Hematopoietic multipotent progenitor cell treated with erythropoietin and hydrocortisone succinate and interleukin-3 and kit ligand, for 15 days (in vitro differentiated cells): ENCODE data around the gene KCNK13.
"Not testable (repeated sequence)": the region's sequence is repeated elsewhere in the genome, so short reads cannot be mapped to it uniquely, and the experiment has no call there.

ENCODE experiments used
- DNase-seq: peaks from one replicate; pipeline ENCODE4 v3.0.0-alpha.2; 2015; ENCODE audit warnings: low spot score

KCNK13 gene

GRCh38 chr14:90193925-90194324 lies 132.1 kb downstream of the KCNK13 start:
- DNase-seq: peak; percentile 32

GRCh38 chr14:90194706-90195105 lies 132.9 kb downstream of the KCNK13 start:
- DNase-seq: no peak

DNA sequence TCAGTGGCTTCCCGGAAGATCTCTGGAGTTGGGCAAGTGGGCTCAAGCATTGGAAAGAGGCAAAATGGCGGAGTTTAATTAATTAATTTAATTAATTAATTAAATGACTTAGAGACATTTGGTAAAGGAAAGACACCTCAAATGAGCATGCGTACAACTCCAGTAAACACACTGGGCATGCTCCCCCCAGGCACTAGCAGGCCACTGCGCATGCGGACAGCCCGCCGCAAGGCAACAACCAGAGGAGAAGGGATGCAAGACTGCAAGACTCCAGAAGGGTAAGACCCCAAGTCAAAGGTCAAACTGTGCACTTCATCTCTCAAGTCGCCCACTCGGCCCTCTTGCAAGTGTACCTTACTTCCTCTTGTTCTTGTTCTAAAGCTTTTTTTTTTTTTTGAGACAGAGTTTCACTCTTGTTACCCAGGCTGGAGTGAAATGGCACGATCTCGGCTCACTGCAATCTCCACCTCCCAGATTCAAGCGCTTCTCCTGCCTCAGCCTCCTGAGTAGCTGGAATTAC lies 136.8 kb downstream of the KCNK13 start:
- DNase-seq: no peak

DNA sequence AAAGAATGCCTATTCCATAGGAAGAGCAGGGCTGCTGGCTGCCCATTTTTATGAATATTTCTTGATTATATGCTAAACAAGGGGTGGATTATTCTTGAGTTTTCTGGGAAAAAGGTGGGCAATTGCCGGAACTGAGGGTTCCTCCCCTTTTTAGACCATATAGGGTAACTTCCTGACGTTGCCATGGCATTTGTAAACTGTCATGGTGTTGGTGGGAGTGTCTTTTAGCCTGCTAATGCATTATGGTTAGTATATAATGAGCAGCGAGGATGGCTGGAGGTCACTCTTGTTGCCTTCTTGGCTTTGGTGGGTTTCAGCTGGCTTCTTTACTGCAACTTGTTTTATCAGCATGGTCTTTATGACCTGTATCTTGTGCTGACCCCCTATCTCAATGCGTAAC lies 138.8 kb downstream of the KCNK13 start:
- not testable (repeated sequence) for DNase-seq

- DNase-seq: no peak
Observed at GRCh38 chr14:90201344-90201743, 139.6 kb downstream of the KCNK13 start.

DNA sequence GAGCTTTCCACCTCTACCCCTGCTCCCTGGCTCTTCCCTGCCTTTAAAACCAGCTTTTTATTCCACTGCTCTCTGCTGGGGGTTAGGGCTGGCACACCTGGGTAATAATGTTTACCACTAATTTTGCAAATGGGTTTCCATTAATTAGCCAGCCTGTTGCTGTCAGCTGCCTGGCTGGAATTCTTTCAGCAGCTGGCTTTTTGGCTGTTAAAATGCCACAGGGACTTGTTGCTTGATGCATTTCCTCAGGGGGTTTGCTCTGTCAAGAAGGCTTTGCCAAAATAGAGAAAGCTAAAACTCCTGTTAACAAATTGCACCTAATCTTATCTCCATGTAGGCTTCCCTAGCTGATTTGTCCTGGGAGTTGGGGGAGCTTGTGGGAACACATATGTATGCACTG lies 142.7 kb downstream of the KCNK13 start:
- no peak for DNase-seq

DNA sequence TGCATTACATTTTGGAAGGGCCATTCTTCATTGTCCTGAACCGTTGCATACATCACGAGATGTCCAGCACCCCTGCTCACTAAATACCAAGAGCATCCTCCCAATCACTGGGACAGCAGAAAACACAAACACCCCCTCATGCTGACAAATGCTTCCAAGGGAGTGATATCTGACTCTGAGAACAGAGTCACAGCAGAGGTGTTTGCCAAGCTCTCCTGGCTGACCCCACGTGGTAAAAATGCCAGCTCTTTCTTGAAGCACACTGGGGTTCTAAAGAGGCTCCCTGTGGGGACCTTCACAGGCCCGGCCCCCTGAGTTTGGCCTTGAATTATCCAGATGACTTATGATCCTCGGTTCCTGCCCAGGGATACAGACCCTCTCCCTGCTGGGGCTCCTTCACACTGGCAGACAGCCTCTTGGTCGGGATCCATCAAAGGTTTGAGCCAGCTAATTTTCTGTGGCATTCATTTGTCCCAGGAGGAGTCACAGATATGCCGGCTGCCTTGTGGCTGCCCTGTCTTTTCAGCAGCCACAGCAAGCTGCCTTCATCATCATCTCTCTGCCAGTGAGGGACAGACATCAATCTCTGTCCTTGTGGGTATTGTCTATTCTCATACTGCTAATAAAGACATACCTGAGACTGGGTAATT lies 151.4 kb downstream of the KCNK13 start:
- no peak for DNase-seq

DNA sequence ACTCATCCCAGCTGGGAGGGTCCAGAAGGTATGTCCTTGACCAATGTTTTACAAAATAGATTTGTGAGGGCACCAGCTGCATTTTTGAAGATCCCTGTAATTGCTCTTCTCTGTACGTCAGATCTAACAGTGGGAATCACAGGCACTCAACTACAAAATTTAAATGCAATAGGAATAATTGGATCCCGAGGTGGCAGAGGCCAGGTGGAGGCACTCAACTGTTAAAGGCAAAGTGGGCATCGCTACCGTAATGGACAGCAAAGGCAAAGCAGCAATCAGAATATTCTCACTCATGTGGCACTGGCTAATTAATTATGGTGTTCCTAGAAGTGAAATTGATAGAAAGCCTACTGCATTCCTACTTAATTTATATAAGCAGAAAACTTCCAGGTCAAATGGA lies 166.7 kb downstream of the KCNK13 start:
- no peak for DNase-seq

GRCh38 chr14:90229942-90230341 lies 168.1 kb downstream of the KCNK13 start:
- not testable (repeated sequence) for DNase-seq
